ENCODE results near the gene KCNAB2. TPM values are rescaled to one million over a fixed set of nuclear protein-coding genes. Genes with fewer than 3 reads are reported as not detected.
"Not testable (repeated sequence)": the region's sequence is repeated elsewhere in the genome, so short reads cannot be mapped to it uniquely, and the experiment has no call there.

The KCNAB2 gene
- total RNA-seq, 2 donors from 2014 or later: 203 to 207 TPM

GRCh38 chr1:6062670-6063069 is 17.0 kb downstream of the KCNAB2 start:
- H3K27me3 Mint-ChIP-seq: no peaks in the 10 kb centered on the region
- H3K36me3 Mint-ChIP-seq (ENCODE audit: low read depth): no peaks in the 10 kb centered on the region
- H3K27ac Mint-ChIP-seq: no peak overlapping the region
- no peak for DNase-seq
- peaks cover 22% of the 10 kb centered on the region for H3K4me1 Mint-ChIP-seq
- no peak for ATAC-seq
- H3K9me3 ChIP-seq (ENCODE audit: control insufficient read depth, low read length, poor library complexity, severe bottlenecking): no peaks in the 10 kb centered on the region
- H3K4me3 Mint-ChIP-seq: no peak overlapping the region

- Mint-ChIP-seq H3K4me1 (peaks cover 19% of the 10 kb centered on the region), H3K27ac (peak overlapping the region; percentile 47), H3K4me3 (peak overlapping the region; percentile 33)
- H3K36me3 Mint-ChIP-seq (ENCODE audit: low read depth); DNase-seq; H3K9me3 ChIP-seq (ENCODE audit: control insufficient read depth, low read length, poor library complexity, severe bottlenecking); ATAC-seq; H3K27me3 Mint-ChIP-seq: not testable (repeated sequence)
Observed at GRCh38 chr1:6063532-6064053, 17.9 kb downstream of the KCNAB2 start.

DNA sequence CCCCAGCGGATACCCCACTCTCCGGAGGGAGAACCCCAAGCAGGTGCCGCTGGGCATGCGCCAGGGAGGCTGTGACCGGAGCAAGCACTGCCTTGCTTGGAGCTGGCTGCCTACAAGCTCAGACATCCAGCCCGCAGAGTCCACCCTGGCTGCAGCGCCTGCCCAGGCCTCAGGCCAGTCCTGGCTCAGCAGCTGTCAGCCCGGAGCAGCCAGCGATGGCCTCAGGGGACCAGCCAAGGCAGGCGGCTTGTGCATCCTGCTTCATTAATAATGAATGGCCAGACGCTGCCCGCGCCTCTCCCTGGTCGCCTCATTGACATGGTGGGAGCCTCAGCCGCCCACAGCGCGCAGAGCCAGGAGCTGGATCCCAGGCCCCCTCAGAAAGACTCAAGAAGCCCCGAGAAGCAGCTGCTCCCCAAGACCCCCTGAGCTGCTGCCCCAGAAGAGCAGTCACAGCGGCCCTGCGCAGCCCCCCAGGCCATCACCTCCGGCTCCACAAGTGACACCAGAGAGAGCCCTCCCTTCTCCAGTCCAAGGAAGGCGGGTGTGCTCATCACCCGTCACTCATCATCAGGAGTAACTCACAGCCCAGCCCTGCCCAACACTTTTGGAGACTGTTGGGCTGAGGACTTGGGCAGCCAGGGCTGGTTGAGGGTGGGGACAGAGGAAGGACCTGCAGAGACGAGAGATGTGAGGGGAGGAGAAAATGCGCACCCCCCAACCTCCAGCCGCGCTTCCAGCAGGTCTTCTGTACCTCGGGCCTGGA is 19.6 kb downstream of the KCNAB2 start:
- H3K27me3 Mint-ChIP-seq: no peaks in the 10 kb centered on the region
- no peaks in the 10 kb centered on the region for H3K36me3 Mint-ChIP-seq (ENCODE audit: low read depth)
- no peak overlapping the region for H3K4me3 Mint-ChIP-seq
- peaks cover 16% of the 10 kb centered on the region for H3K4me1 Mint-ChIP-seq
- H3K27ac Mint-ChIP-seq: peak overlapping the region; percentile 41
- DNase-seq (no peak), ATAC-seq (no peak)
- no peaks in the 10 kb centered on the region for H3K9me3 ChIP-seq (ENCODE audit: control insufficient read depth, low read length, poor library complexity, severe bottlenecking)

DNA sequence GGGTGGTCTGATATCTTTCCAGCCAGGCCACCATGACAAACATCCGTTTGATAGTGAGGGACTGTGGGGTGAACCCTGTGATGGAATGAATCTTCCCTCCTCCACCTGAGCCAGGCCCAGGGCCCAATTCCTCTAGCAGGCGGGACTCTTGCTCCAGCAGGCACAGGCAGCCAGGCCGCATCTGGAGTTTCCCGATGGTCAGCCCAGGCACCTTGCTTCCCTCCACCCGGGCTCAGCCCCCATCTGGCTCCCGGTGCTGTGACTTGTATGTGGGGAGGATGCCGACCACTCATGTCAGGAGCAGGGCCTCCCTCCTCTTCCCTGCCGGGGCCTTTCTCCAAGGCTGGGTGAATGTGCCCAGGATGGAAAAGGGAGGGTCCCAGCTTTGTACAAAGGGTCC is 21.0 kb downstream of the KCNAB2 start:
- Mint-ChIP-seq H3K36me3 (ENCODE audit: low read depth) (no peaks in the 10 kb centered on the region), H3K4me1 (peaks cover 16% of the 10 kb centered on the region), H3K27me3 (no peaks in the 10 kb centered on the region), H3K27ac (no peak overlapping the region), H3K4me3 (no peak overlapping the region)
- no peaks in the 10 kb centered on the region for H3K9me3 ChIP-seq (ENCODE audit: control insufficient read depth, low read length, poor library complexity, severe bottlenecking)
- DNase-seq (no peak), ATAC-seq (no peak)

- no peaks in the 10 kb centered on the region for H3K9me3 ChIP-seq (ENCODE audit: control insufficient read depth, low read length, poor library complexity, severe bottlenecking)
- peaks cover 10% of the 10 kb centered on the region for H3K4me1 Mint-ChIP-seq
- H3K36me3 Mint-ChIP-seq (ENCODE audit: low read depth): no peaks in the 10 kb centered on the region
- ATAC-seq (no peak), DNase-seq (no peak)
- no peak overlapping the region for H3K27ac Mint-ChIP-seq
- H3K27me3 Mint-ChIP-seq: no peaks in the 10 kb centered on the region
- H3K4me3 Mint-ChIP-seq: no peak overlapping the region
Observed at GRCh38 chr1:6068073-6068472, 22.4 kb downstream of the KCNAB2 start.

GRCh38 chr1:6068932-6069331 is 23.2 kb downstream of the KCNAB2 start:
- ATAC-seq (no peak), DNase-seq (no peak)
- H3K27ac Mint-ChIP-seq: peak overlapping the region; percentile 63
- H3K36me3 Mint-ChIP-seq (ENCODE audit: low read depth): no peaks in the 10 kb centered on the region
- no peaks in the 10 kb centered on the region for H3K27me3 Mint-ChIP-seq
- H3K4me3 Mint-ChIP-seq: no peak overlapping the region
- no peaks in the 10 kb centered on the region for H3K9me3 ChIP-seq (ENCODE audit: control insufficient read depth, low read length, poor library complexity, severe bottlenecking)
- peaks cover 7% of the 10 kb centered on the region for H3K4me1 Mint-ChIP-seq

- no peak for DNase-seq
- ATAC-seq: no peak
- Mint-ChIP-seq H3K4me1 (peaks cover 6% of the 10 kb centered on the region), H3K4me3 (no peak overlapping the region), H3K27ac (peak overlapping the region; percentile 63), H3K27me3 (no peaks in the 10 kb centered on the region), H3K36me3 (ENCODE audit: low read depth) (no peaks in the 10 kb centered on the region)
- no peaks in the 10 kb centered on the region for H3K9me3 ChIP-seq (ENCODE audit: control insufficient read depth, low read length, poor library complexity, severe bottlenecking)
Observed at GRCh38 chr1:6069573-6069972, 23.9 kb downstream of the KCNAB2 start.

DNA sequence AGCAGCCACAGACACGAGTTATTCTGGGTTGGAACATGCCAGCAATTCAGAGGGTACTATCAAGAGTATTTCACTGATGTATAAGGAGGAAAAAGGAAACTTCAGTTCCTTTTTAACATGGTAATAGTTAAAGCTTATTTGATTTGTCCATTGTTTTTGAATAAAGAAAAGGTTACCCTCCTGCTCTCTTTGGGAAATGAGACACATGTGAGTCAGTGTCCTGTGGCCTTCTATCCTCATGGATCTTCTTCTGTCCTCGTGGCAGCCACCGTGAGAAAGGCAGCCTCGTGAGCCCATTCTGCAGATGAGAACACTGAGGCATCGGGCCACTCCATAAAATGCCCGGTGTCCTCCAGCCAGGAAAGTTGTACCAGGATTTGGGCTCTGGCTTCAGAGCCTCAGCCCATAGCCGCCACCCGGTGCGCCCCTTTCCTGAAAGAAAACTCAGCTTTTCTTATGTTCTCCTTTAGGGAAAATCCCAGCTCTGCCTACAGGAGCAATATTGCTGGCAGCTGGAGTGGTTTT is 24.8 kb downstream of the KCNAB2 start:
- no peak for DNase-seq
- H3K36me3 Mint-ChIP-seq (ENCODE audit: low read depth): no peaks in the 10 kb centered on the region
- H3K4me3 Mint-ChIP-seq: no peak overlapping the region
- no peaks in the 10 kb centered on the region for H3K27me3 Mint-ChIP-seq
- H3K27ac Mint-ChIP-seq: no peak overlapping the region
- ATAC-seq: no peak
- no peaks in the 10 kb centered on the region for H3K9me3 ChIP-seq (ENCODE audit: control insufficient read depth, low read length, poor library complexity, severe bottlenecking)
- H3K4me1 Mint-ChIP-seq: peaks cover 8% of the 10 kb centered on the region

- ATAC-seq: no peak
- peaks cover 10% of the 10 kb centered on the region for H3K4me1 Mint-ChIP-seq
- H3K4me3 Mint-ChIP-seq: no peak overlapping the region
- no peaks in the 10 kb centered on the region for H3K27me3 Mint-ChIP-seq
- no peaks in the 10 kb centered on the region for H3K9me3 ChIP-seq (ENCODE audit: control insufficient read depth, low read length, poor library complexity, severe bottlenecking)
- H3K36me3 Mint-ChIP-seq (ENCODE audit: low read depth): no peaks in the 10 kb centered on the region
- DNase-seq: no peak
- no peak overlapping the region for H3K27ac Mint-ChIP-seq
Observed at GRCh38 chr1:6071219-6071618, 25.5 kb downstream of the KCNAB2 start.

DNA sequence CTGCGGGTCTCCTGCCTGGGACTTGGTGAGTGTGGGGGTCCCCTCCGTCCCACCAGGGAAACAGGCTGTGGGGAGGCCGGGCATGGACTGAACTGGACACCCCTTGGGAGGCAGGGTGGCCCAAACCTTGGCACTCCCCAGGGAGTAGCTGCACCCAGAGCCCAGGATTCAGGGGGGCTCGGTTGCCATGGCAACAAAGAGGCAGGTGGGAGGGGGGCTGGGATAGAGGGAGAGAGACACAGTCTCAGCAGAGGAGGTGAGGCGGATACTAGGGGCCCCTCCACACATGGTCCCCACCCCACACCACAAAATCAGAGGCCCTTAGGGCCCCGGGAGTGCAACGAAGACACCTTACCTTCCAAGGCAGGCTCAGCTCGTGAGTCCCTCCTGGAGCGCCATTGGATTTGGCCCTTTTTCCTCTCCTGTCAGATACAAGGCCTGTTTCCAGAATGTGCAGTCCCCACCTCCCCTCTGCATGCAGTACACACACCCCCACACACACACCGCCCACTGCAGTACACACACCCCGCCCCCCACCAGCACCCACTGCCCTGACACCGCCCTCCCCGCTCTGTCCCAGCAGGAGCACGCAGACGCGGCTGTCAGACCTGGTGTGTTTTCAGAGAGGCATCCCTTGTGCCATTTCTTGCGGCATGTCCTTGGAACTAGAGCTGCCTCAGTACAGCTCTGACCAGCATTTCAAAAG is 27.2 kb downstream of the KCNAB2 start:
- H3K9me3 ChIP-seq (ENCODE audit: control insufficient read depth, low read length, poor library complexity, severe bottlenecking): no peaks in the 10 kb centered on the region
- Mint-ChIP-seq H3K4me3 (no peak overlapping the region), H3K36me3 (ENCODE audit: low read depth) (peaks cover 3% of the 10 kb centered on the region), H3K27ac (no peak overlapping the region), H3K4me1 (peaks cover 7% of the 10 kb centered on the region), H3K27me3 (no peaks in the 10 kb centered on the region)
- no peak for DNase-seq
- ATAC-seq: no peak

DNA sequence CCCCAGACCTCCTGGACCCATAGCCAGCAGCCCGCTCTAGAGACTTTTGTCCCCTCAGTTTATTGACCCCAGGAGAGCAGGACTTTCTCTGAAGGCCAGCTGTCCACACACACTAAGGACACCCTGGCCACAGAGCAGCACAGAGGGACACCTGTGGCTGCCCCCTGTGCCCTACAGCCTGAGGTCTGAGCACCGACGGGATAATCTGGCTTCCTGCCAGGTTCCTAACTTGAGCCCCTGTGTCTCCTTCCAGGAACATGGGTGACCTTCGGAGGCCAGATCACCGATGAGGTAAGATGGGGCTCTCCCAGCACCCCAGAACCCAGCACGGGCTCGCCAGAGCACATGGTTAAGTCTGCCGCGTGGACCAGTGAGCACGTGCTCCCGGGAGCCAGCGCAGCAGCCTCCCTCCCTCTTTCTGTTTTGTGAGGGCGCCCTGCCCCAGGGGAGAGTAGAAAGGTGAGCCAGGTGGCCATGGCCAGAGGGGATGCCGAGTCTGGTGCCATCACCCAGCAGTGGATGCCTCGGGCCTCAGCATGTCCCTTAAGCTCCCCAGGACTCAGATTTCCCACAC is 27.9 kb downstream of the KCNAB2 start:
- Mint-ChIP-seq H3K27me3 (no peaks in the 10 kb centered on the region), H3K4me1 (peaks cover 11% of the 10 kb centered on the region), H3K4me3 (no peak overlapping the region), H3K36me3 (ENCODE audit: low read depth) (peaks cover 3% of the 10 kb centered on the region), H3K27ac (no peak overlapping the region)
- ATAC-seq: no peak
- H3K9me3 ChIP-seq (ENCODE audit: control insufficient read depth, low read length, poor library complexity, severe bottlenecking): no peaks in the 10 kb centered on the region
- no peak for DNase-seq

DNA sequence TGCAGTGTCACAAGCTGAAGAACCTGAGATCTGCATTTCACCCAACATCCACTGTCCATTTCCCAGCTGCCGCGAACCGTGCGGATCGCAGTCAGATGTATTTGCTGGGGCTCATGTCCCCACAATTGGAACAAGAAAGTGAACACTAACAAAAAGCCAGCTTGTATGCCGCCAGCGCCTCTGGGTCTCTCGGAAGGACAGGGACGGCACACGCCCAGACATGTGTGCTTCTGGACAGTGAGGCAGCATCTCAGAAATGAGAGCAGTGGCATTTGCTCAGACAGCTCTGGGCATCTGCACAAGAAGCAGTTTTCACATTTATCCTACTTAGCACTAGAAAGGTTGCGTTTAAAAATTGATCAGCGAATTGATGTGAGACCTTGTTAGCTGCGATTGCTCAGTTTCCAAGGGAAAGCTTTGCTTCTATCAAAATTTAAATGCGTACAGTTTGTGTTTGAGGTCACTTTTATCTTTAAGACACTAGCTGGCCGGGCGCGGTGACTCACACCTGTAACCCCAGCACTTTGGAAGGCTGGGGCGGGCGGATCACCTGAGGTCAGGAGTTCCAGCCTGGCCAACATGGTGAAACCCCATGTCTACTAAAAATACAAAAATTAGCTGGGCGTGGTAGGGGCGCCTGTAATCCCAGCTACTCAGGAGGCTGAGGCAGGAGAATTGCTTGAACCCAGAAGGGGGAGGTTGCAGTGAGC is 28.7 kb downstream of the KCNAB2 start:
- no peaks in the 10 kb centered on the region for H3K9me3 ChIP-seq (ENCODE audit: control insufficient read depth, low read length, poor library complexity, severe bottlenecking)
- Mint-ChIP-seq H3K4me1 (peaks cover 14% of the 10 kb centered on the region), H3K27ac (no peak overlapping the region), H3K36me3 (ENCODE audit: low read depth) (peaks cover 4% of the 10 kb centered on the region), H3K4me3 (no peak overlapping the region), H3K27me3 (no peaks in the 10 kb centered on the region)
- ATAC-seq: no peak
- no peak for DNase-seq

DNA sequence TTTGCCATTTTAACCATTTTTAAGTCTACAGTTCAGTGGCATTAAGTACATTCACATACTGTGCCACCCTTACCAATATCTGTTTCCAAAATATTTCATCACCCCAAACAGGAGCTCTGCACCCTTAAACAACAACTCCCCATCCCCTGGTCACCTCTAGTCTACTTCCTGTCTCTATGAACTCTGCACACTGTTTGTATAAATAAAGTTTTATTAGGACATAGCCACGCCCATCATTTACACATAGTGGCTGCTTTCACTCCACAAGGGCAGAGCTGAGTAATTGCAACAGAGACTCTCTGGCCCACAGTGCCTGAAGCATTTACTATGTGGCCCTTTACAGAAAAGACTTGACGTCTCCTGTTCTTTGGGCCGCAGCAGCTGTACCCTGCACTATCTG is 30.1 kb downstream of the KCNAB2 start:
- DNase-seq (no peak), ATAC-seq (no peak)
- H3K27ac Mint-ChIP-seq: no peak overlapping the region
- no peaks in the 10 kb centered on the region for H3K9me3 ChIP-seq (ENCODE audit: control insufficient read depth, low read length, poor library complexity, severe bottlenecking)
- H3K4me1 Mint-ChIP-seq: peaks cover 11% of the 10 kb centered on the region
- H3K27me3 Mint-ChIP-seq: no peaks in the 10 kb centered on the region
- peaks cover 4% of the 10 kb centered on the region for H3K36me3 Mint-ChIP-seq (ENCODE audit: low read depth)
- no peak overlapping the region for H3K4me3 Mint-ChIP-seq
